Neuron (in vitro differentiated cells): ENCODE measurements around the gene C8A.

Experiments used
- H2AFZ ChIP-seq: one replicate; pipeline ENCODE4 v1.6.1; 2013; ENCODE audit warnings: low read depth, mild to moderate bottlenecking, inconsistent platforms, low read length, moderate library complexity
- H3K27me3 ChIP-seq: one replicate; pipeline ENCODE4 v1.6.1; 2013; ENCODE audit warnings: low read length; ENCODE audit not compliant: insufficient read depth
- H3K36me3 ChIP-seq: one replicate; pipeline ENCODE4 v1.6.1; 2013; ENCODE audit warnings: low read length; ENCODE audit not compliant: insufficient read depth
- H3K4me1 ChIP-seq: one replicate; pipeline ENCODE4 v1.6.1; 2013; ENCODE audit warnings: low read length; ENCODE audit not compliant: insufficient read depth
- H3K4me3 ChIP-seq: 2 replicates; pipeline ENCODE4 v1.5.1; 2013; ENCODE audit warnings: mild to moderate bottlenecking, low read length, moderate library complexity
- H3K9me3 ChIP-seq: one replicate; pipeline ENCODE4 v1.6.1; 2013; ENCODE audit warnings: low read length

The C8A gene

GRCh38 chr1:56925193-56925592 lies 70.6 kb downstream of the C8A start:
- Histone ChIP-seq H3K9me3 (no peaks in the 10 kb centered on the region), H3K36me3 (no peaks in the 10 kb centered on the region), H2AFZ (no peak overlapping the region), H3K27me3 (no peaks in the 10 kb centered on the region), H3K4me1 (peaks cover 11% of the 10 kb centered on the region), H3K4me3 (no peak overlapping the region)

GRCh38 chr1:56927171-56927570 lies 72.6 kb downstream of the C8A start:
- no peak overlapping the region for H2AFZ ChIP-seq
- no peaks in the 10 kb centered on the region for H3K36me3 ChIP-seq
- H3K4me3 ChIP-seq: no peak overlapping the region
- H3K4me1 ChIP-seq: peaks cover 8% of the 10 kb centered on the region
- H3K27me3 ChIP-seq: no peaks in the 10 kb centered on the region
- H3K9me3 ChIP-seq: no peaks in the 10 kb centered on the region

- H3K27me3 ChIP-seq: peaks cover under 1% of the 10 kb centered on the region
- no peaks in the 10 kb centered on the region for H3K36me3 ChIP-seq
Observed at GRCh38 chr1:56927986-56928385, 73.4 kb downstream of the C8A start.

GRCh38 chr1:56929492-56929891 lies 74.9 kb downstream of the C8A start:
- no peaks in the 10 kb centered on the region for H3K9me3 ChIP-seq
- H3K4me3 ChIP-seq: no peak overlapping the region
- H3K36me3 ChIP-seq: no peaks in the 10 kb centered on the region
- H3K4me1 ChIP-seq: peaks cover 9% of the 10 kb centered on the region
- peaks cover 8% of the 10 kb centered on the region for H3K27me3 ChIP-seq
- H2AFZ ChIP-seq: no peak overlapping the region

More at GRCh38 chr1:56927986-56928385, 73.4 kb downstream of the C8A start:
- Histone ChIP-seq H3K4me3 (no peak overlapping the region), H2AFZ (no peak overlapping the region), H3K9me3 (no peaks in the 10 kb centered on the region), H3K4me1 (peaks cover 8% of the 10 kb centered on the region)

GRCh38 chr1:56931211-56931610 lies 76.6 kb downstream of the C8A start:
- peaks cover 11% of the 10 kb centered on the region for H3K4me1 ChIP-seq
- H2AFZ ChIP-seq: no peak overlapping the region
- peaks cover 8% of the 10 kb centered on the region for H3K27me3 ChIP-seq
- no peak overlapping the region for H3K4me3 ChIP-seq
- no peaks in the 10 kb centered on the region for H3K9me3 ChIP-seq
- H3K36me3 ChIP-seq: no peaks in the 10 kb centered on the region

GRCh38 chr1:56931686-56932085 lies 77.1 kb downstream of the C8A start:
- Histone ChIP-seq H3K9me3 (no peaks in the 10 kb centered on the region), H3K4me3 (no peak overlapping the region), H3K27me3 (peaks cover 8% of the 10 kb centered on the region), H2AFZ (no peak overlapping the region), H3K36me3 (no peaks in the 10 kb centered on the region), H3K4me1 (peaks cover 11% of the 10 kb centered on the region)

GRCh38 chr1:56933161-56933560 lies 78.6 kb downstream of the C8A start:
- Histone ChIP-seq H3K4me1 (peaks cover 11% of the 10 kb centered on the region), H3K4me3 (no peak overlapping the region), H3K9me3 (no peaks in the 10 kb centered on the region), H3K36me3 (no peaks in the 10 kb centered on the region), H3K27me3 (peaks cover 8% of the 10 kb centered on the region), H2AFZ (no peak overlapping the region)

GRCh38 chr1:56933606-56934005 lies 79.0 kb downstream of the C8A start:
- H3K4me1 ChIP-seq: peaks cover 11% of the 10 kb centered on the region
- H3K9me3 ChIP-seq: no peaks in the 10 kb centered on the region
- H3K36me3 ChIP-seq: no peaks in the 10 kb centered on the region
- H3K27me3 ChIP-seq: peaks cover 8% of the 10 kb centered on the region
- no peak overlapping the region for H3K4me3 ChIP-seq
- H2AFZ ChIP-seq: no peak overlapping the region

GRCh38 chr1:56934430-56935060 lies 79.9 kb downstream of the C8A start:
- no peak overlapping the region for H2AFZ ChIP-seq
- no peak overlapping the region for H3K4me3 ChIP-seq
- H3K4me1 ChIP-seq: peaks cover 13% of the 10 kb centered on the region
- H3K27me3 ChIP-seq: peaks cover 8% of the 10 kb centered on the region
- H3K36me3 ChIP-seq: no peaks in the 10 kb centered on the region
- H3K9me3 ChIP-seq: no peaks in the 10 kb centered on the region

- no peak overlapping the region for H2AFZ ChIP-seq
- no peaks in the 10 kb centered on the region for H3K9me3 ChIP-seq
- H3K27me3 ChIP-seq: peaks cover 3% of the 10 kb centered on the region
- no peaks in the 10 kb centered on the region for H3K36me3 ChIP-seq
- H3K4me3 ChIP-seq: no peak overlapping the region
- peaks cover 5% of the 10 kb centered on the region for H3K4me1 ChIP-seq
Observed at GRCh38 chr1:56938646-56939045, 84.0 kb downstream of the C8A start.

- H3K4me3 ChIP-seq: no peak overlapping the region
- H3K9me3 ChIP-seq: no peaks in the 10 kb centered on the region
- H3K27me3 ChIP-seq: peaks cover 4% of the 10 kb centered on the region
- no peaks in the 10 kb centered on the region for H3K36me3 ChIP-seq
- peaks cover 5% of the 10 kb centered on the region for H3K4me1 ChIP-seq
- no peak overlapping the region for H2AFZ ChIP-seq
Observed at GRCh38 chr1:56939209-56939608, 84.6 kb downstream of the C8A start.

GRCh38 chr1:56940039-56940438 lies 85.4 kb downstream of the C8A start:
- Histone ChIP-seq H3K4me3 (no peak overlapping the region), H3K36me3 (no peaks in the 10 kb centered on the region), H3K27me3 (peaks cover 4% of the 10 kb centered on the region), H3K9me3 (no peaks in the 10 kb centered on the region), H3K4me1 (peaks cover 2% of the 10 kb centered on the region), H2AFZ (no peak overlapping the region)

- H3K9me3 ChIP-seq: no peaks in the 10 kb centered on the region
- no peak overlapping the region for H3K4me3 ChIP-seq
- H3K4me1 ChIP-seq: no peaks in the 10 kb centered on the region
- H3K27me3 ChIP-seq: peaks cover 10% of the 10 kb centered on the region
- no peaks in the 10 kb centered on the region for H3K36me3 ChIP-seq
- no peak overlapping the region for H2AFZ ChIP-seq
Observed at GRCh38 chr1:56948403-56949023, 93.9 kb downstream of the C8A start.

GRCh38 chr1:56952501-56952900 lies 97.9 kb downstream of the C8A start:
- Histone ChIP-seq H3K9me3 (no peaks in the 10 kb centered on the region), H3K4me1 (no peaks in the 10 kb centered on the region), H2AFZ (no peak overlapping the region), H3K27me3 (peaks cover 6% of the 10 kb centered on the region), H3K4me3 (no peak overlapping the region), H3K36me3 (no peaks in the 10 kb centered on the region)
